KOPT-K1 (cell line): ENCODE data around the gene ZNF808.
A peak's percentile ranks its signal among the peaks of the same experiment; 100 is the strongest.
"Not testable (repeated sequence)": the region's sequence is repeated elsewhere in the genome, so short reads cannot be mapped to it uniquely, and the experiment has no call there.

ENCODE experiments used
- H3K27ac ChIP-seq: fragments of 200-600 bp; sonication (generic); 2 replicates; pipeline ENCODE4 v1.5.1; 2016; ENCODE audit warnings: antibody characterized with exemption, mild to moderate bottlenecking, low read depth, low read length; ENCODE audit not compliant: poor library complexity, severe bottlenecking
- H3K36me3 ChIP-seq: fragments of 200-600 bp; sonication (generic); 2 replicates; pipeline ENCODE4 v1.5.1; 2017; ENCODE audit warnings: antibody characterized with exemption, mild to moderate bottlenecking, low read length, moderate library complexity; ENCODE audit not compliant: insufficient read depth
- H3K9me3 ChIP-seq: fragments of 200-600 bp; sonication (generic); 2 replicates; pipeline ENCODE4 v1.5.1; 2017; ENCODE audit warnings: antibody characterized with exemption, low read length, mild to moderate bottlenecking; ENCODE audit not compliant: insufficient read depth, poor library complexity, severe bottlenecking

ZNF808 gene

DNA sequence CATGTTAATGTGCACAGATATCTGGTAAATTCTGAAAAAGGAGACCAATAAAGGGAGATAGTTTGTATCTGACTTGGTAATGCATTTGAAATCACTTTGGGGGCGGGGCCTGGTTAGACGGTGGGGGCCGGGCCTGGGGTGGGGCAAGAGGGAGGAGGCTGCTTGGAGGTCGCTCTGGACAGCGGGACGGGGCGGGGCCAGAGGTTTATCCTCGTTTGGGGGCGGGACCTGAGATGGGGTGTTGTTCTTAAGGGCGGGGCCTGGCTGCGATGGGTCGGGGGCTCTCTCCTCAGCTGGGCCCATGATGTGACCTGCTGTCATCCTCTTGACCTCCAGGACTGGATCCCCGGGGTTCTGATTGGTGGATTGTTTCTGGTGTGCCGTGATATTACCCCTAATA, 4.9 kb upstream of the ZNF808 start:
- Histone ChIP-seq H3K36me3 (no peaks in the 10 kb centered on the region), H3K9me3 (peaks cover 17% of the 10 kb centered on the region), H3K27ac (no peak overlapping the region)

DNA sequence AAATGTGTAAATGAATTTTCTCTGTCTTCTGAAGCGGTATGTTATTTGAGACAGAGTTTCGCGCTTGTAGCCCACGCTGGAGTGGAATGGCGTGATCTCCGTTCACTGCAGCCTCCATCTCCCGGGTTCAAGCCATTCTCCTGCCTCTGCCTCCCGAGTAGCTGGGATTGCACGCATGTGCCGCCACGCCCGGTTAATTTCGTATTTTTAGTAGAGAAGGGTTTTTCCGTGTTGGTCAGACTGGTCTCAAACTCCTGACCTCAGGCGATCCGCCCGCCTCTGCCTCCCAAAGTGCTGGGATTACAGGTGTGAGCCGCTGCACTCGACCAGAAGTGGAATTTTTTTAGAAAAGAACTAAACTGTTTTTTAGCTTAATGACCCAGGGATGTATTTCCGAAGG, 3.4 kb upstream of the ZNF808 start:
- H3K36me3 ChIP-seq = no peaks in the 10 kb centered on the region
- H3K9me3 ChIP-seq = peaks cover 13% of the 10 kb centered on the region

DNA sequence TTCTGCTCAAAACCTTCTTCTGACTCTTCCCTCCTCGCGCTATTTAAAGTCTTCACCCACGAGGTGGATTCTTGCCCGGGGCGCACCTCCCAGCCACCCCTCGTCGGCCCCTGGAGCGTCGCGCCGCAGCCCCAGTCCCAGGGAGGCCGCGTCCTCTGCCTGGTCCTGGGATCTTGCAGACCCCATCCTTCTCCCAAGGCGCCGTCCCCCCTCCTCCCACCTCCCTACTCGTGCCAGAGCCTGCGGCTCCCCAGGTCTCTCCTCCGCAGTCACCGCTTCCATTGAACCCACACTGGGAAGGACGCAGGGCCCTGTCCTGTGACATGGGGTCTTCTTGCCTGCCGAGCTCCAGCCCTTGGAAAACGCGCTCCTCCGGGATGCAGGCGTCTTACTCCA, 486 bp downstream of the ZNF808 start:
- Histone ChIP-seq H3K27ac (peak overlapping the region; percentile 84), H3K36me3 (peaks cover 3% of the 10 kb centered on the region; the same call in 1 of the 2 replicates), H3K9me3 (peaks cover 4% of the 10 kb centered on the region)

More for the DNA sequence above, 3.4 kb upstream of the ZNF808 start:
- H3K27ac ChIP-seq = no peak overlapping the region

DNA sequence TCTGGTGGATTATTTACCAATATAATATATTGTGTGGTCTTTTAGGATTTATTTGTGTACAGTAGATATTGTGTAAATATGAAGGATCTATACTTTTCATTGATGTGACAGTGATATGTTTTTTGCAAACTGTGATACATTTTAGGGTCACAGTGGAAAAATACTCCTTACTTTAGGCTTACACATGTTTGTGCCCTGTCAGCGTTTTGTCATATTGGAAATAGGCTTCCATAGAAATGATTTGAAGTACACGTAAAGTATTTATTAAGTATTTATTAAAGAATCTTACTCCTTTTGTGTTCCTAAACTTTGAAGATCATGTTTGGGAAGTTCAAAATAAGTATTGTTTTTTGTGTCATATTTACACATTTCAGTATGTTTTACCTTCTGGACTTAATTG, 5.0 kb downstream of the ZNF808 start:
- no peak overlapping the region for H3K27ac ChIP-seq
- peaks cover 16% of the 10 kb centered on the region for H3K36me3 ChIP-seq
- H3K9me3 ChIP-seq = no peaks in the 10 kb centered on the region

DNA sequence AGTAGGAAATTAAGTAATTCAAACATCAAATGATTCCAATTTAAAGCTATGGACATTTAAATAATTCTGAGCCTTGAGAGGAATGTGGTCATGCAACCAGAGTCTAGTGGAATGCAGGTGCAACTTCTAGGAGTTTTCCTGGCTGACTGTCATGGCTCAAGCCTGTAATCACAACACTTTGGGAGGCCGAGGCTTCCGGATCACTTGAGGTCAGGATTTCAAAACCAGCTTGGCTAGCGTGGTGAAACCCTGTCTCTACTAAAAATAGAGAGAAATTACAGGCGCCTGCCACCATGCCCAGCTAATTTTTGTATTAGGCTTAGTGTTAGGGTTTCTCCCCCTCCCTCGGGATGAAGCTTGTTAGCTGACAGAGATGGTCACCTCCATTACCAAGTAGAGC, 6.4 kb downstream of the ZNF808 start:
- Histone ChIP-seq H3K36me3 (peaks cover 16% of the 10 kb centered on the region), H3K27ac (no peak overlapping the region), H3K9me3 (no peaks in the 10 kb centered on the region)

DNA sequence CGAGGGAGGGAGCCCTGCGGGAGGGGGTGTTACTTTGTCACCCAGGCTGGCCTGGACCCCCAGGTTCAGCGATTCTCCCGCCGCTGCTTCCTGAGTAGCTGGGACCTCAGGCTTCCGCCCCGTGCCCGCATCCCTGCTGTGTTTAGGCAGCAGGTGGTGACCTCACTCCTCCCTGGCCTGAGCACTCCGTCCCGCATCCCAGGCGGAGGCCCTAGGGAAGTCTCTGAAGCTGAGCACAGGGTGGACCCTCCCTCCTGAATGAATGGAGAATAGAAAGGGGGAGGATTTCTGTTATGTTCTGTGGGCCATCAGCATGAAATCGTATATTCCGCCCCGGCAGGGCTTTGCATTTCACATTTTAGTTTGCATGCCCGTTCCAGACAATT, 7.9 kb downstream of the ZNF808 start:
- H3K9me3 ChIP-seq = not testable (repeated sequence)
- Histone ChIP-seq H3K27ac (peak overlapping the region; percentile 88), H3K36me3 (peaks cover 30% of the 10 kb centered on the region)

DNA sequence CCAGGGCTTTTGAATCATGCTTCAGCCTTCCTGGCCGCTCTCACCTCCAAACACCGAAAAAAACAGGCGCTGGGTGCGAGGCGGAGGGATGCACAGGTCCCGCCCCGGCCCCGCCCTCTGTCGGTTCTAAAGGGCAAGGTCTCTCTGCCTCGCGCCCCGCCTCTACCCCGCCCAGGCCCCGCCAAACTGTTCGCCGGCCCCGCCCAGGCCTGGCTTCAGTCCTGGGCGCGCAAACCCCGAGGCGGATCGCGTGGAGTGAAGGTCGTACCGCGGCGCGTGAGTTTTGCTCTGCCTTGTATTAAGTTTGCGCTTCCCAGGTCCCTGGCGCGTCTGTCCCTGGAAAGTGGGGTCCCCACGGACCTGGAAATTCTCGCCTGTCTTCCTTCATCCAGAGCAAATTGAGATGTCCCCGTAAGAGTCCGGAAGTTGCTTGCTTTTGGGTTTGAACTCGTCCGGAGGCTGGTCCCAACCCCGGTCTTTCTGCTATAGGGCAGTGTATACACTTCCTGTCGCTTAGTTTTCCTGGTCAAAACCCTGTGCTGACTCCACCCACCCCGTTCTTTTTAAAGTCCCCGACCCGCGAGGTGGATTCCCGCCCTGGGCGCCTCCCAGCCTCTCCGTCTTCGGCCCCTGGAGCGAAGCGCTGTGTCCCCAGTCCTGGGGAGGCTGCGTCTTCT, 8.4 kb downstream of the ZNF808 start:
- Histone ChIP-seq H3K9me3 (peaks cover 5% of the 10 kb centered on the region), H3K36me3 (peaks cover 36% of the 10 kb centered on the region), H3K27ac (peak overlapping the region; percentile 88)

DNA sequence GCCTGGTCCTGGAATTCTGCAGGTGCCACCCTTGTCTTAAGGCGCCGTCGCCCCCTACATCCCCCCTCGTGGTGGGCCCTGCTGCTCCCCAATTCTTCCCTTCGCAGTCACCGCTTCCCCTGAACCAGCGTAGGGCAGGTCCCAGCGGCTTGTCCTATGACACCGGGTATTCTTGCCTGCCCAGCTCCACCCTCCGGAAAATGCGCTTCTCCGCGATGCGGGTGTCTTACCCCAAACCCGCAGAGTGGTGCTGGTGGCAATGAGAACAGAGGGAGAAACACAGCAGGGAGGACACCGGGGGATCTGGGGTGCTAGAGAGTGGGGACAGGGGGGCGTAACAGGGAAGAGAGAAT, 9.0 kb downstream of the ZNF808 start:
- Histone ChIP-seq H3K36me3 (peaks cover 41% of the 10 kb centered on the region), H3K9me3 (peaks cover 7% of the 10 kb centered on the region), H3K27ac (peak overlapping the region; percentile 88)

DNA sequence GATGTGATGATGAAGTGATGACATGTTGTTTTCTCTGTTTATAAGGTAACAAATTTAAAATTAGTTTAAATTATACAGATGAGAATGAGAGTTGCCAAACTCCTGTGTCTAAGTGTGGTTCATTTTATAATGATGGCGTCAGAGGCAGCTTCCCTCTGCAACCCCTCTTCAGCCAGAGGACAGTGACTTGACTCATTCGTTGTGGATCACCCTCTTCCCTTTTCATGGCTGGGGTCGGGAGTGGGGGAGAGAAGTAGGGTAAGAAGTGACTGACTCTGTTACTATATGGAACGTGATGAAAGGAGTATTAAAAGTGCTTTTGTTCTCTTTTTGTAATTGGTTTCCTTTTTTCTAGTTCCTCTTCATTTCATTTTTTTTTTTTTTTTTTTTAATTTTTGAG, 11.3 kb downstream of the ZNF808 start:
- not testable (repeated sequence) for H3K27ac ChIP-seq, H3K9me3 ChIP-seq
- peaks cover 48% of the 10 kb centered on the region for H3K36me3 ChIP-seq

DNA sequence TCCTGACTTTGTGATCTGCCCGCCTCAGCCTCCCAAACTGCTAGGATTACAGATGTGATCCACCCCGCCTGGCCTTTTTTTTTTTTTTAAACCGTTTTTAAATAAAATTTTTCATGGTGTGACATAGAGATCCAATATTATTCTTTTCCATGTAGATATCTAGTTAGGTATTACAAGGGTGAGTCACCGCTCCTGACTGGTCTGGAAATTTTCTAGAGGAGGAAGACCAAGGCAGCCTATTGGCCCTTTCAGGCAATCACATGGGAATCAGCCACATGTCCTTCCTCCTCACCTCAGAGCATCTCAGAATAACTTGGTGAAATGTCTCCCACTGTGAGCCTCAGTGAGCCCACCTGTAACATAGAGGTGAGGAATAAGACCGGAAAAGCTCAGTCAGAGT, 13.7 kb downstream of the ZNF808 start:
- not testable (repeated sequence) for H3K27ac ChIP-seq
- Histone ChIP-seq H3K36me3 (peaks cover 67% of the 10 kb centered on the region), H3K9me3 (peaks cover 15% of the 10 kb centered on the region)

DNA sequence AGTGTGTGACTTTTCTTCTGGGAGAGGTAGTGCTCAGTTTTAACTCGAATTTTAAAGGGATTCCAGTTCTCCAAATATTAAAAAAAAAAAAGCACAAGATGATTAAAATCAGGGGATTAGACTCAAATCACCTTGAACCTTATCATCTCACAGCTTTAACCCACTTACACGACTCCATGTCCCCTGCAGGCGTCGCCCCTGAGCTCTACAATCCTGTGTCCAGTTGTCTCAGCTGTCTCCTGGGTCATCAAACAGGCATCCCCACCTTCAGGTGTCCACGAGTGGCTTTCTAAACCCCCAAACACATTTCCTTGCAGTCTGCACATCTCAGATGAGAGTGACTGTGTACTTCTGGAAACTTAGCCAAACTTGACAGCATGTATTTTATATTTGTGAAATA, 14.1 kb downstream of the ZNF808 start:
- no peak overlapping the region for H3K27ac ChIP-seq
- H3K36me3 ChIP-seq = peaks cover 71% of the 10 kb centered on the region
- H3K9me3 ChIP-seq = peaks cover 19% of the 10 kb centered on the region

DNA sequence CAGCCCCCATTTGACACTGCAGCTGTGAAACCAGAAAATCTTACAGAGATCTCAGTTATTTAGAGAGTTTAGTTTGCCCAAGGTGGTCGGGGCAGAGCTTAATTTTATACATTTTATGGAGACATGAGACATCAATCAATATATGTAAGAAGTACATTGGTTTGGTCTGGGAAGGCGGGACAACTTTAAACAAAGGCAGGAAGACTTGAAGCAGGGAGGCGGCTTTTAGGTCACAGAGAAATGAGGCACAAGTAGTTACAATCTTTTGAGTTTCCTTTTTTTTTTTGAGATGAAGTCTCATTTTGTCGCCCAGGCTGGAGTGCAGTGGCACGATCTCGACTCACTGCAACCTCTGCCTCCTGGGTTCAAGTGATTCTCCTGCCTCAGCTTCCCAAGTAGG, 15.1 kb downstream of the ZNF808 start:
- H3K36me3 ChIP-seq = peaks cover 80% of the 10 kb centered on the region
- H3K27ac ChIP-seq = peak overlapping the region; percentile 31
- peaks cover 28% of the 10 kb centered on the region for H3K9me3 ChIP-seq

DNA sequence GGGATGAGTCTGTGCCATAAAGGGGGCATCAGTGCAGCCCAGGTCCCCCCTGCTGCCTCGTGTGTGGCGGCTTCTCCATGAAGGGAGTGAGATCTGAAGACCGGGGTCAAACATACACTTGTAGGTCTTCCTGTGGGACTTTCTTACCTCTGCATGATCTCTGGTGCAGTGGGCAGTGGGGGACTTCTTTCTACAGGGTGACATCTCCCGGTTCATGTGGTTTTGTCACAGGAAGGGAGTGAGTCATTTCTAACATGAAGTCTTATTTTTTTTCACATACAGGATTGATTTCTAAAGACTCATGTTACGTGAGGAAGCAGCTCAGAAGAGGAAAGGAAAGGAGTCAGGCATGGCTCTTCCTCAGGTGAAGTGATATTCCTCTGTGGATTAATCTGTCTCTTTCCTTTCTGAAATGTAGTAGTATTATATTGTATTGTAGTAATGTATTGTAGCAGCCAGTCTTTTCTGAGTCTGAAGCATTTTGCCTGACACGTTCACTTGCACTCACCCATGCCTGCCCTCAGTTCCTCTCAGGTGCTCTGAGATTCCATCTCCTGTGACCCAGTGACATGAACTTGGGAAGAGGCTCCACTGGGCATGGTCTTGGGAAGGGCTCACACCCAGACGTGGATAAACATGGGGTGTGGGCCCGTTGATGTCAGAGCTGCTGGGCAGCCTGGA, 15.7 kb downstream of the ZNF808 start:
- H3K36me3 ChIP-seq = peaks cover 86% of the 10 kb centered on the region
- H3K27ac ChIP-seq = peak overlapping the region; percentile 31
- H3K9me3 ChIP-seq = peaks cover 34% of the 10 kb centered on the region

DNA sequence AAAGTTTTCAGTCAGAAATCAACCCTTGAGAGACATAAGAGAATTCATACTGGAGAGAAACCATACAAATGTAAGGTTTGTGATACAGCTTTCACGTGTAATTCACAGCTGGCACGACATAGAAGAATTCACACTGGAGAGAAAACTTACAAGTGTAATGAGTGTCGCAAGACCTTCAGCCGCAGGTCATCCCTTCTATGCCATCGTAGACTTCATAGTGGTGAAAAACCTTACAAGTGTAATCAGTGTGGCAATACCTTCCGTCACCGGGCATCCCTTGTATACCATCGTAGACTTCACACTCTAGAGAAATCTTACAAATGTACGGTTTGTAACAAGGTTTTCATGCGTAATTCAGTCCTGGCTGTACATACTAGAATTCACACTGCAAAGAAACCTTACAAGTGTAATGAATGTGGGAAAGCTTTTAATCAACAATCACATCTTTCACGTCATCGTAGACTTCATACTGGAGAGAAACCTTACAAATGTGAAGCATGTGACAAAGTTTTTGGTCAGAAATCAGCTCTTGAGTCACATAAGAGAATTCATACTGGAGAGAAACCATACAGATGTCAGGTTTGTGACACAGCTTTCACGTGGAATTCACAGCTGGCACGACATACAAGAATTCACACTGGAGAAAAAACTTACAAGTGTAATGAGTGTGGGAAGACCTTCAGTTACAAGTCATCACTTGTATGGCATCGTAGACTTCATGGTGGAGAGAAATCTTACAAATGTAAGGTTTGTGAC, 26.9 kb downstream of the ZNF808 start:
- H3K36me3 ChIP-seq = peaks cover 98% of the 10 kb centered on the region
- H3K9me3 ChIP-seq = peaks cover 98% of the 10 kb centered on the region
- no peak overlapping the region for H3K27ac ChIP-seq

DNA sequence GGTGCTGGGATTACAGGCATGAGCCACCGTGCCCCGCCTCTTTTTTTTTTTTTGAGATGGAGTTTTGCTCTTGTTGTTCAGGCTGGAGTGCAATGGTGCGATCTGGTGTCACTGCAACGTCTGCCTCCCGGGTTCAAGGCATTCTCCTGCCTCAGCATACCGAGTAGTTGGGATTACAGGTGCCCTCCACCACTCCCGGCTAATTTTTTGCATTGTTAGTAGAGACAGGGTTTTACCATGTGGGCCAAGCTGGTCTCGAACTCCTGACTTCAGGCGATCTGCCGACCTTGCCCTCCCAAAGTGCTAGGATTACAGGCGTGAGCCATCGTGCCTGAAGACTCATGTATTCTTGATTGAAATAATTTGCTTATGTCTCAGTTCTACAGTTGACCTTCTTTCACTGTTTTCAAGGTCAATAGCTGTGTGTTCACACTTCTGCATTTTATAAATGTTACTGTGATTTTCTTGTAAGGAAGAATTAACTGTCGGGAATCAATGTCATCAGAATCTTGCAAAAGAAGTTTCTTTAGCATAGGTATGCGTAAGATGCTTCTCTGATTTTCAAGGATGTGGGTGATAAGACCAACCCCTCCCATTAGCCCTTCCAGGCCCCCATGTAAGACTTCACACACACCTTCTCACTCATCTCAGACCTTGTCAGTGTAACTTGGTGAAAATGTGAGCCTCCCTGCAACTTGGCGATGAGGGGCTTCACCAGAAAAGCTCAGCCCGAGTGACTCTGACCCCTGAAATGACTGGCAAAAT, 29.9 kb downstream of the ZNF808 start:
- Histone ChIP-seq H3K27ac (no peak overlapping the region), H3K9me3 (peaks cover 95% of the 10 kb centered on the region), H3K36me3 (peaks cover 96% of the 10 kb centered on the region)
